HG02642 (cell line): ENCODE results near the gene CASP10.
"Not testable (repeated sequence)": the region's sequence is repeated elsewhere in the genome, so short reads cannot be mapped to it uniquely, and the experiment has no call there.

Experiments
- ATAC-seq: cut with Tn5 transposase; IDR thresholded peaks from one replicate; pipeline ENCODE4 v1.9.1; 2021; ENCODE audit warnings: mild to moderate bottlenecking; ENCODE audit not compliant: unreplicated experiment, poor library complexity

Gene CASP10

GRCh38 chr2:201228271-201228911 is 45.5 kb downstream of the CASP10 start:
- ATAC-seq: no peak

GRCh38 chr2:201228912-201229290 is 46.0 kb downstream of the CASP10 start:
- no peak for ATAC-seq

- peak; percentile 53 for ATAC-seq
Measured at GRCh38 chr2:201231781-201232466, 49.0 kb downstream of the CASP10 start.

- no peak for ATAC-seq
Measured at GRCh38 chr2:201232467-201232815, 49.5 kb downstream of the CASP10 start.

GRCh38 chr2:201233192-201233811 is 50.4 kb downstream of the CASP10 start:
- peak; percentile 94 for ATAC-seq

- peak; percentile 23 for ATAC-seq
Measured at GRCh38 chr2:201233812-201234662, 51.1 kb downstream of the CASP10 start.

- no peak for ATAC-seq
Measured at GRCh38 chr2:201234663-201235135, 51.8 kb downstream of the CASP10 start.

GRCh38 chr2:201235860-201236811 is 53.2 kb downstream of the CASP10 start:
- no peak for ATAC-seq

GRCh38 chr2:201237486-201238123 is 54.7 kb downstream of the CASP10 start:
- no peak for ATAC-seq

- not testable (repeated sequence) for ATAC-seq
Measured at GRCh38 chr2:201239167-201239935, 56.4 kb downstream of the CASP10 start.

GRCh38 chr2:201242571-201243277 is 59.8 kb downstream of the CASP10 start:
- ATAC-seq: no peak

GRCh38 chr2:201244829-201245228 is 61.9 kb downstream of the CASP10 start:
- ATAC-seq: no peak

- ATAC-seq: no peak
Measured at GRCh38 chr2:201246280-201246679, 63.3 kb downstream of the CASP10 start.

GRCh38 chr2:201248288-201248844 is 65.4 kb downstream of the CASP10 start:
- no peak for ATAC-seq

- ATAC-seq: no peak
Measured at GRCh38 chr2:201249889-201250288, 66.9 kb downstream of the CASP10 start.

- ATAC-seq: no peak
Measured at GRCh38 chr2:201250741-201251140, 67.8 kb downstream of the CASP10 start.

- ATAC-seq: no peak
Measured at GRCh38 chr2:201254081-201254730, 71.3 kb downstream of the CASP10 start.
